ENCODE data around the gene CDH13. TPM values are rescaled to one million over a fixed set of nuclear protein-coding genes. Genes with fewer than 3 reads are reported as not detected.

The CDH13 gene
- total RNA-seq, 3 donors from 2014 or later, result 4.9 to 11.2 (median 9.8) TPM

- ATAC-seq (no peak), DNase-seq (no peak)
- no peak overlapping the region for H3K4me3 ChIP-seq
- no peaks in the 10 kb centered on the region for H3K36me3 ChIP-seq (ENCODE audit: low read depth)
- H3K9me3 ChIP-seq, result no peaks in the 10 kb centered on the region
- H3K4me1 ChIP-seq (ENCODE audit: low read depth), result no peaks in the 10 kb centered on the region
- no peak for TF ChIP-seq CTCF (IDR thresholded peaks at IDR 0.05)
- intact Hi-C loops (cut with DNase I, micrococcal nuclease), result no loop called here
These were observed 316.6 kb downstream of the CDH13 start for GRCh38 chr16:82943371-82943770.

GRCh38 chr16:82945420-82946101 is 318.8 kb downstream of the CDH13 start:
- DNase-seq (no peak), ATAC-seq (no peak)
- H3K9me3 ChIP-seq, result no peaks in the 10 kb centered on the region
- no peaks in the 10 kb centered on the region for H3K4me1 ChIP-seq (ENCODE audit: low read depth)
- no peaks in the 10 kb centered on the region for H3K36me3 ChIP-seq (ENCODE audit: low read depth)
- no peak for TF ChIP-seq CTCF (IDR thresholded peaks at IDR 0.05)
- H3K4me3 ChIP-seq, result no peak overlapping the region
- intact Hi-C loops (cut with DNase I, micrococcal nuclease), result no loop called here

- intact Hi-C loops (cut with DNase I, micrococcal nuclease), result no loop called here
- H3K4me1 ChIP-seq (ENCODE audit: low read depth), result no peaks in the 10 kb centered on the region
- no peaks in the 10 kb centered on the region for H3K36me3 ChIP-seq (ENCODE audit: low read depth)
- no peak for DNase-seq
- TF ChIP-seq CTCF (IDR thresholded peaks at IDR 0.05), result no peak
- no peak overlapping the region for H3K4me3 ChIP-seq
- ATAC-seq, result no peak
- H3K9me3 ChIP-seq, result no peaks in the 10 kb centered on the region
These were observed 320.9 kb downstream of the CDH13 start for GRCh38 chr16:82947698-82948097.

- H3K4me1 ChIP-seq (ENCODE audit: low read depth), result no peaks in the 10 kb centered on the region
- no peaks in the 10 kb centered on the region for H3K9me3 ChIP-seq
- H3K36me3 ChIP-seq (ENCODE audit: low read depth), result no peaks in the 10 kb centered on the region
- no peak overlapping the region for H3K4me3 ChIP-seq
- TF ChIP-seq CTCF (IDR thresholded peaks at IDR 0.05), result no peak
- DNase-seq (no peak), ATAC-seq (no peak)
- intact Hi-C loops (cut with DNase I, micrococcal nuclease), result no loop called here
These were observed 322.2 kb downstream of the CDH13 start for GRCh38 chr16:82949016-82949415.

- TF ChIP-seq CTCF (IDR thresholded peaks at IDR 0.05), result no peak
These were observed 326.7 kb downstream of the CDH13 start for GRCh38 chr16:82953517-82953916.

More at GRCh38 chr16:82953517-82953916, 326.7 kb downstream of the CDH13 start:
- intact Hi-C loops (cut with DNase I, micrococcal nuclease), result no loop called here
- ATAC-seq, result no peak
- no peak for DNase-seq
- Histone ChIP-seq H3K36me3 (ENCODE audit: low read depth) (no peaks in the 10 kb centered on the region), H3K4me1 (ENCODE audit: low read depth) (no peaks in the 10 kb centered on the region), H3K4me3 (no peak overlapping the region), H3K9me3 (no peaks in the 10 kb centered on the region)

Measured in mucosa of descending colon (tissue), 3 donors.